ENCODE results near the gene FBXO27. TPM values are rescaled to one million over a fixed set of nuclear protein-coding genes. Genes with fewer than 3 reads are reported as not detected.

The FBXO27 gene, protein sequence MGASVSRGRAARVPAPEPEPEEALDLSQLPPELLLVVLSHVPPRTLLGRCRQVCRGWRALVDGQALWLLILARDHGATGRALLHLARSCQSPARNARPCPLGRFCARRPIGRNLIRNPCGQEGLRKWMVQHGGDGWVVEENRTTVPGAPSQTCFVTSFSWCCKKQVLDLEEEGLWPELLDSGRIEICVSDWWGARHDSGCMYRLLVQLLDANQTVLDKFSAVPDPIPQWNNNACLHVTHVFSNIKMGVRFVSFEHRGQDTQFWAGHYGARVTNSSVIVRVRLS
- 1.2 and 9.5 TPM in 2 replicates for total RNA-seq

GRCh38 chr19:39032063-39032918 lies at the start of gene FBXO27:
TSS of gene FBXO27 (minus strand) at chr19:39032549. CDS start at chr19:39032227, 322 bp downstream.

GRCh38 chr19:38975214-38975860 lies 57.0 kb downstream of the FBXO27 start, which contains the start of gene FBXO17:
TSS of gene FBXO17 (minus strand) at chr19:38975742. CDS start at chr19:38950319, 25,423 bp downstream.

Other genes starting within 250 kb of the FBXO27 start
- 3.5 TPM in 1 of 2 replicates, not detected in the other for gene LGALS7B, start 243.3 kb downstream of the FBXO27 start, total RNA-seq
- not detected in 2 replicates for gene LGALS4, start 219.6 kb downstream of the FBXO27 start, total RNA-seq
- gene ECH1, start 200.8 kb downstream of the FBXO27 start, total RNA-seq: 69.9 and 95.8 TPM in 2 replicates
- gene HNRNPL, start 182.6 kb downstream of the FBXO27 start, total RNA-seq: 179 and 332 TPM in 2 replicates
- gene RINL, start 154.3 kb downstream of the FBXO27 start, total RNA-seq: 3.6 and 19.2 TPM in 2 replicates
- 48.3 and 50.6 TPM in 2 replicates for gene SIRT2, start 132.9 kb downstream of the FBXO27 start, total RNA-seq
- gene NFKBIB, start 132.6 kb downstream of the FBXO27 start, total RNA-seq: 8.2 and 15.3 TPM in 2 replicates
- not detected in 2 replicates for gene CCER2, start 120.4 kb downstream of the FBXO27 start, total RNA-seq
- gene SARS2, start 101.8 kb downstream of the FBXO27 start, total RNA-seq: 21.2 and 44.9 TPM in 2 replicates
- gene MRPS12, start 101.6 kb downstream of the FBXO27 start, total RNA-seq: 21.6 and 23.6 TPM in 2 replicates
- gene FBXO17, start 56.8 kb downstream of the FBXO27 start, total RNA-seq: 10.8 and 11.8 TPM in 2 replicates
- gene ACP7, start 51.8 kb upstream of the FBXO27 start, total RNA-seq: 0.22 and 0.39 TPM in 2 replicates
- 15.7 and 17.3 TPM in 2 replicates for gene PAK4, start 93.2 kb upstream of the FBXO27 start, total RNA-seq
- gene NCCRP1, start 164.4 kb upstream of the FBXO27 start, total RNA-seq: not detected in 2 replicates
- gene SYCN, start 171.7 kb upstream of the FBXO27 start, total RNA-seq: not detected in 2 replicates
- not detected in 2 replicates for gene IFNL3, start 212.5 kb upstream of the FBXO27 start, total RNA-seq
- gene IFNL4, start 216.3 kb upstream of the FBXO27 start, total RNA-seq: not detected in 2 replicates
- not detected in 2 replicates for gene IFNL2, start 235.8 kb upstream of the FBXO27 start, total RNA-seq